ENCODE results near the gene SUCLA2.

DNA sequence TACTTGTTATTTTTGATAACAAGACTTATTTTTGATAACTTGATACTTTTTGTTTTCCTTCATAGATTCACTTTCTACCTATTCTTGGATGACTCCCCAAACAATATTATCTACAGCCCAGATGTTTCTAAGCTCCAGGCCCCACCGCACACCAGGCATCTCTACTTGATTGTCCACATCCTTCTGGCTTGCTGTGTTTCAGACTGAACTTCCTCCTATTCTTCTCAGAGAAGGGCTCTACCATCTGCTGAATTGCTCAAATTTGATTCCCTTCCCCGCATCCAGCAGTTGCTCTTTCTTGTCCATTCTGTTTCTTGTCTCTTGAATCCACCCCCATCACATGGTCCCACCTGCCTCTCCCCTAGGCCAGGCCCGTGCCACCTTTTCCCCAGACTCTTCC is 49.5 kb upstream of the SUCLA2 start:
- TF ChIP-seq, protein P1, sequence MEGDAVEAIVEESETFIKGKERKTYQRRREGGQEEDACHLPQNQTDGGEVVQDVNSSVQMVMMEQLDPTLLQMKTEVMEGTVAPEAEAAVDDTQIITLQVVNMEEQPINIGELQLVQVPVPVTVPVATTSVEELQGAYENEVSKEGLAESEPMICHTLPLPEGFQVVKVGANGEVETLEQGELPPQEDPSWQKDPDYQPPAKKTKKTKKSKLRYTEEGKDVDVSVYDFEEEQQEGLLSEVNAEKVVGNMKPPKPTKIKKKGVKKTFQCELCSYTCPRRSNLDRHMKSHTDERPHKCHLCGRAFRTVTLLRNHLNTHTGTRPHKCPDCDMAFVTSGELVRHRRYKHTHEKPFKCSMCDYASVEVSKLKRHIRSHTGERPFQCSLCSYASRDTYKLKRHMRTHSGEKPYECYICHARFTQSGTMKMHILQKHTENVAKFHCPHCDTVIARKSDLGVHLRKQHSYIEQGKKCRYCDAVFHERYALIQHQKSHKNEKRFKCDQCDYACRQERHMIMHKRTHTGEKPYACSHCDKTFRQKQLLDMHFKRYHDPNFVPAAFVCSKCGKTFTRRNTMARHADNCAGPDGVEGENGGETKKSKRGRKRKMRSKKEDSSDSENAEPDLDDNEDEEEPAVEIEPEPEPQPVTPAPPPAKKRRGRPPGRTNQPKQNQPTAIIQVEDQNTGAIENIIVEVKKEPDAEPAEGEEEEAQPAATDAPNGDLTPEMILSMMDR (IDR thresholded peaks at IDR 0.05), result no peak
- no peak for TF ChIP-seq POLR2A (IDR thresholded peaks at IDR 0.05)

Measured in tibial nerve (tissue), 3 donors.